Islet of Langerhans (tissue), 1 donor: ENCODE results near the gene ALG1.
"Not testable (repeated sequence)": the region's sequence is repeated elsewhere in the genome, so short reads cannot be mapped to it uniquely, and the experiment has no call there.

Experiments used
- FAIRE-seq: peaks from one replicate; lab custom pipeline; 2011; peaks lifted over from hg19 to GRCh38; lab: Jason Lieb, UNC

ALG1 gene

DNA sequence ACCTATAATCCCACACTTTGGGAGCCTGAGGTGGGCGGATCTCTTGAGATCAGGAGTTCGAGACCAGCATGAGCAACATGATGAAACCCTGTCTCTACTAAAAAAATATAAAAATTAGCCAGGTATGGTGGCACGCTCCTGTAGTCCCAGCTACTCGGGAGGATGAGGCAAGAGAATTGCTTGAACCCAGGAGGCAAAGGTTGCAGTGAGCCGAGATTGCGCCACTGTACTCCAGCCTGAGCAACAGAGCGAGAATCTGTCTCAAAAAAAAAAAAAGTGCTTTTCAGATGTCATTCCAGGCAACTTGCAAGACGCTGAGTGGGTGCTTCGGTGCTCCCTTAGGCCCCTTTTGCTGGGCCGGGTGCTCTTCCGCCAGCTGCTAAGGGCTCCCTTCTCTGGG is 27.1 kb upstream of the ALG1 start:
- FAIRE-seq, result not testable (repeated sequence)

GRCh38 chr16:5045499-5046115 is 26.0 kb upstream of the ALG1 start:
- FAIRE-seq, result no peak

DNA sequence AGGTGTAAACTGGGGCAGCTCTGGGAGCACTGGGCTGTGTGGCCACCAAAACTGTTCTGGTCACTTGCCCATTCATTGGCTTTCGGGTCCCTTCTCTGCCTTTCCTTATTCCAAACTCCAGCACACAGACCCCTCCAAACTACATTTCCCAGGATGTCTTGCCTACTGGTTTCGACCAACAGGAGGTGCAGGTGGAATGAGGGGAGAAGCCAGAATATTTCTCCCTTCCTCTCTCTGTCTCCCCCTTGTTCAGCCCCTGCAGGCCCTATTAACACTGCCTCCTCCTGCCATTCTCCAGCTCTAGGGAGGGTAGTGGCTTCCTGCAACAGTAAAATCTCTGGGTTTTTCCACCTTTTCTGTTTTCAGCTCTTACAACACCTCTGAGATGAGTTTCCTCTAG is 24.7 kb upstream of the ALG1 start:
- FAIRE-seq, result no peak

DNA sequence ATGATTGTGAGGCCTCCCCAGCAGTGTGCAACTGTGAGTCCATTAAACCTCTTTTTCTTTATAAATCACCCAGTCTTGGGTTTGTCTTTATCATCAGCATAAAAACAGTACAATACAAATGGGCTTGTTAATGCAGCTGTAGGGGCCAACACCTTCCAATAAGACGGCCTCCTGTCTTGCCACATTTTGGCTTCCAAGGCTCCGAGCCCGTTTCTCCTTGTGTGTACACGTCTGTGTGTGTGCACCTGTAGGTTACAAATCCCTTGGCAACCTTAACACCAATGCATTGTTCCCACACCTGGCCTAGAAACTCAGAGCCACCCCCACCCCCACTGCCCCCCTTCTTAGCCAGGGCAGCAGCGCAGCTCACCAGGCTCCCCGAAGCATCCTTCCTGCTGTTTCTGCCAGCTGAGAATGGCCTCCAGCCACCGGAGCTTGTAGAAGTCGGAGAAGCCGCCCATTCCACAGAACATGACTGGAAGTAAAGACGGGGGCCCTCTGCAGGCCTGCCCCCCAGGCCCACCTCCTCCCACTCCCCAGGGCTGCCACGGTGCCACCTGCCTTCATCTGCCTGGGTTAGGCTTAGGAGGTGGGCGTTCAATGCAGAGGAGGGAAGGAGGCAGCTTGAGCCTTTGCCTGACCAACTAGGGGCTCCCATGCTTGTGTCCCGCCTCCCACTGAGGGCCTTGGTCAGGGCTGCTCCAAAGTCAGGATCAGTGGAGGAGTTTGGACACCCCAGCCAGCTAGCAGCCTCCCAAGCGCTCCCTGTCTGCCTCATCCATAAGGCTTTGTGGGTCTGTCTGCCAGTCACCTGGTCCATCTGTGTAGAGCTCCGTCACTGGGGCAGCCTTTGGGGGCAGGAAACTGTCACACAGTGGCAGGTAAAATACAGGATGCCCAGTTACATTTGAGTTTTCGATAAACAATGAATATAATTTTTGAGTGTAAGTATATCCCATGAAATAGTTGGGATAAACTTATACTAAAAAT is 16.5 kb upstream of the ALG1 start:
- FAIRE-seq, result no peak

- no peak for FAIRE-seq
Measured at GRCh38 chr16:5056352-5056751, 15.3 kb upstream of the ALG1 start.

- FAIRE-seq, result no peak
Measured at GRCh38 chr16:5058476-5058875, 13.2 kb upstream of the ALG1 start.

DNA sequence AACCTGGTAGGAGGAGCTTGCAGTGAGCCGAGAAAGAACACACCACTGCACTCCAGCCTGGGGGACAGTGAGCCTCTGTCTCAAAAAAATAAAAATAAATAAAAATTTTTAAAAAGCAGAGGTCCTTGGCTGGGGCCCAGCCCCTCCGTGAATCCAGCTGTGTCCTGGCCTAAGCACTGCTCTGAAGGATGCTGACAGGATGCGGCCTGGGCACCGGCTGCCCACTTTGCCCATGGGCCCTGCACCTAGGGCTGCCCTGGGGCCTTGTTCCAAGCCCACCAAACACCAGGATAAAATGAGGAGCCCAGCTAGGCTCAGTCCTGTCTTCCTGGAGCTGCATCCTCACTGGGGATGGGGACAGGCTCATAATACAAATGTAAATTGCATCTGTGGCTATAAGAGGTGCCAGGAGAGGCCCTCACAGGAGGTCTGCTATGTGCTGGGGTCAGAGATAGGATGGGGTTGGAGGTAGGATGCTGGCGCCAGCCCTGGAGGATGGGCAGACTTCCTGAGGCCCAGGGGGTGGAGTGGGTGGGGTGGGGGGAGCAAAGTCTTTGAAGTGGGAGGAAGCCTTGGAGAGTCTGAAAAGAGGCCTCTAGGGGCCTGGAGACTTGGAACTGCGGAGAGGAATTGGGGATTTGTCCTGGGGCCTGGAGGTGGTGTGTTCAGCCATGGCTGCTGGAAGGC is 12.1 kb upstream of the ALG1 start:
- FAIRE-seq, result no peak

DNA sequence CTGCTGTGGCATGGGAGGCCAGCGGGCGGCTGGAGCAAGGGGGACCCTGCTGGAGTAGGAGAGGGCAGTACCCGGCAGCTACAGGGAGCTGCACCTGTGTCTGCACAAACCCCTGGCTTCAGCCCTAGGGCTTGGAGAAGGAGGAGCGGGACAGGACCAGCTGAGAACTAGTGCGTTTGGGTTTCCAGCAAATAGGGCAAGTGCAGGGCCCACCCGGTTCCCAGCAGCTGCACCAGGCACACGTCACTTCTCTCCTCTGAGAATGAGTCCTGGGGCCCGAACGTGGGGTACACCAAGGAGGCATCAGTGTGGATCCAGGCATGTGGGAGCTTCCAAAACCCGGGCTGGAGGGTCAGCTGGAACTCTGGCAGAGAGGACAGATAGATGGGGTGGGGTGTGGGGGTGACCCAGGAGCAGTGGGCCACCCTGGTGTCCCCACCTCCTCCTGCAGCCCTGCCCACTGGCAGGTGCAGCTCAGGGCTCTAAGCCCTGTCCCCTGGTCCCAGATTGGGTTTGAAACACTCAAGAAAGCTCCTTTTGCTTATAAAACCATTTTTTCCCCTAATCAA is 11.5 kb upstream of the ALG1 start:
- FAIRE-seq, result no peak

DNA sequence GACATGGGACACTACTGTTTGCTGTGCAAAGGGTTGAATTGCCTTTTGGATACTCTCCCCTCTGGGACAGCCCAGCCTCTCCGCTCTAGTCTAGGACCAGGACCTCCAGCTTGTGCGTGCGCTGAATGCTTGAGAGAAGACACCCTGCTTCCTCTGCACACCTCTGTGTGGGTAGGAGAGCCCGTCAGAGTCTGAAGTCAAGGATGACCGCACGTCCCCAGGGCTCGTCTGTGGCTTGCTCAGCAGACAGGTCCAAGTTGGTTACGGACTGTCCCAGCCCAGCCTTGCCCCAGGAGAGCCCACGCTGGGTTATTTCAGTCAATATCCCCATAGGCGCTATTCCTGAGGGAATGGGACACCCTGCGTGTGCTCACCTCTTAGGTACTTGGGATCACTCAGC is 9.6 kb upstream of the ALG1 start:
- FAIRE-seq, result no peak

GRCh38 chr16:5062790-5063765 is 8.6 kb upstream of the ALG1 start:
- FAIRE-seq, result no peak

GRCh38 chr16:5064915-5065314 is 6.7 kb upstream of the ALG1 start:
- no peak for FAIRE-seq

- FAIRE-seq, result no peak
Measured at GRCh38 chr16:5065326-5065725, 6.3 kb upstream of the ALG1 start.

- no peak for FAIRE-seq
Measured at GRCh38 chr16:5065813-5066212, 5.8 kb upstream of the ALG1 start, which contains the start of gene C16orf89. Gene C16orf89 (minus strand): TSS chr16:5065956. CDS start chr16:5065908, 48 bp downstream.

DNA sequence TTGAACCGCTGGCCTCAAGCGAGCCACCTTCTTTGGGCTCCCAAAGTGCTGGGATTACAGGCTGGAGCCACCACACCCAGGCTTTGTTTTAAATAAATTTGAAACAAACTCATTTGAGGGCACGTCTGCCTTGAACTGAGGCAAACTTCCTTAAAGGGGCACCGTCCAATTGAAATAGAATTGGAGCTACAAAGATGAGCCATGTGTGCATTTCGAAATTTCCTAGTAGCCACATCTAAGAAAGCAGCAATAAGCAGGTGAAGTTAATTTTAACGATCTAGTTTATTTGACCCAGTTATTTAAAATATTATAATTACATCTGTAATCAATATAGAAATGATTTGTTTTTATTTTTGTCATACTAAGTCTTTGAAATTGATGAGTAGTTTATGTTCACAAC is 5.1 kb upstream of the ALG1 start:
- FAIRE-seq, result no peak

- no peak for FAIRE-seq
Measured at GRCh38 chr16:5069048-5069447, 2.6 kb upstream of the ALG1 start.

DNA sequence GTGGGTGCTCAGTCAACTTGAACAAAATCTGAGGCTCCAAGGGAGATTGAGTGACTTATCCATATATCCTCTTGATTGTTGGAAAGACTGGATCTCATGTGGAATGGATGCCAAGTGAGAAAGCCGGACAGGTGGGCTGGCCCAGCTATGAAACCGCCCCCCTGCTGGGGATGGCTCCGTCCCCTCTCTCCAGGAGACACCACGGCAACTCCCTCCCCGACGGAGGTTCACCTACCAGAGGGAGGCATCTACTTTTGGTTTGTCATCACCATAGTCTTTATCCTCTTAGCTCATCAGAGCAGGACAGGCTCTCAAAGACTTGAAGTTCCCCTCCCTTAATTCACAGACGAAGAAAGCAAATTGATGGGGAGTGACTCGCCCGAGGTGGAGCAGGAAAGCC is 1.8 kb upstream of the ALG1 start:
- no peak for FAIRE-seq

- no peak for FAIRE-seq
Measured at GRCh38 chr16:5070431-5071186, 1.0 kb upstream of the ALG1 start.

GRCh38 chr16:5071341-5071680 is 332 bp upstream of the ALG1 start:
- FAIRE-seq, result no peak

GRCh38 chr16:5072334-5073278 is 963 bp downstream of the ALG1 start:
- FAIRE-seq, result no peak

DNA sequence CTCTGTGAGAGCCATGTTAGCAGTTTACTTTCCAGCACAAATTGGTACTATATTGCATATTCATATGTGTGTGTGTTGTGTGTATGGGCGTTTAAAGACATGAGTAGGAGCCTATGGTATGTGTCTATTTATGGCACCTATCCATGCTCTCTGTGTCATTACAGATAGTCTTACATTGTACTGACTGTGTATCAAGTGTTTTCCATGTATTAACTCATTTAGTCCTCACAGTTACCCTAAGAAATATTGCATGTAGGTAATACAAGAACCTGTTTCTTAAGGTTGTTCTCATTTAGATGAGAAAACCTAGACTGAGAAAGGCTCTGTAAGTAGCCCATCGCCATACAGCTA is 1.6 kb downstream of the ALG1 start:
- no peak for FAIRE-seq
